HepG2 (cell line): ENCODE data around the gene CBX5. TPM values are rescaled to one million over a fixed set of nuclear protein-coding genes. Genes with fewer than 3 reads are reported as not detected.

ENCODE experiments used
- ATAC-seq: fragments of 200-7000 bp; cut with Tn5 transposase; 3 replicates; pipeline ENCODE4 v1.9.1; 2020; ENCODE audit warnings: mild to moderate bottlenecking, moderate library complexity
- BruUV-seq: library from RNA; stranded (reverse); fragments of 400-500 nt; replicated peaks from 2 replicates; lab custom pipeline; 2021; lab: Mats Ljungman, UMichigan
- CTCF ChIA-PET: fragments of 300-600 bp; formaldehyde crosslinking; extraction: SDS; loops from one replicate; lab custom pipeline; 2021; ENCODE audit warnings: low total read pairs, inconsistent platforms, low intra/inter-chr PET ratio; lab: Yijun Ruan, JAX
- POLR2A ChIA-PET: fragments of 350-600 bp; sonication (Branson Sonifier 250); formaldehyde crosslinking; loops from one replicate; lab custom pipeline; 2020; ENCODE audit warnings: antibody characterized with exemption, inconsistent platforms; lab: Yijun Ruan, JAX
- DNase-seq: peaks from one replicate; pipeline ENCODE4 v3.0.0-alpha.2; 2015; ENCODE audit warnings: low spot score
- FAIRE-seq: peaks from 3 replicates; lab custom pipeline; 2011; peaks lifted over from hg19 to GRCh38; lab: Jason Lieb, UNC
- H2AFZ ChIP-seq: one replicate; pipeline ENCODE4 v1.6.1; 2011; ENCODE audit warnings: low read length, inconsistent platforms
- H3K27ac ChIP-seq: fragments of 300-600 bp; 3 replicates; pipeline ENCODE4 v1.8.0; 2011; ENCODE audit warnings: mixed run types, mild to moderate bottlenecking, mixed read lengths, low read length, inconsistent platforms; ENCODE audit not compliant: insufficient read depth; ENCODE audit errors: extremely low read length
- H3K27me3 ChIP-seq, 2 experiments: fragments of 200-600 bp in 1 of 2; 2 replicates in 1 of 2; 3 replicates in 1 of 2; pipeline versions ENCODE4 v1.6.0 to v1.8.0; 2011; ENCODE audit warnings: low read length in 2 of 2, mild to moderate bottlenecking in 2 of 2, moderate library complexity in 2 of 2, inconsistent platforms in 1 of 2; ENCODE audit not compliant: insufficient read depth in 2 of 2, control insufficient read depth in 1 of 2
- H3K36me3 ChIP-seq, 2 experiments: fragments of 200-600 bp in 1 of 2; replicated peaks in 1 of 2; 2 replicates in 1 of 2; 3 replicates in 1 of 2; pipeline versions ENCODE4 v1.5.1 to v1.8.0; 2011; ENCODE audit warnings: low read length in 2 of 2, inconsistent platforms in 1 of 2; ENCODE audit not compliant: insufficient read depth in 2 of 2, control insufficient read depth in 1 of 2
- H3K4me1 ChIP-seq: 2 replicates; pipeline ENCODE4 v1.5.1; 2012; ENCODE audit warnings: low read length, inconsistent platforms; ENCODE audit not compliant: insufficient read depth
- H3K4me2 ChIP-seq: 2 replicates; pipeline ENCODE4 v1.6.0; 2011; ENCODE audit warnings: low read depth, low read length, inconsistent platforms
- H3K4me3 ChIP-seq, 3 experiments: fragments of 200-600 bp in 1 of 3; sonication (generic), shearing (Covaris generic) in 1 of 3; replicated peaks in 1 of 3; 2 replicates each; pipeline ENCODE4 v1.5.1; 2011 to 2016; ENCODE audit warnings: low read length in 3 of 3, inconsistent platforms in 2 of 3, low read depth in 2 of 3, mild to moderate bottlenecking in 2 of 3, control low read depth in 1 of 3, mixed read lengths in 1 of 3; ENCODE audit not compliant: insufficient read depth in 1 of 3
- H3K79me2 ChIP-seq: one replicate; pipeline ENCODE4 v1.6.1; 2011; ENCODE audit warnings: low read length, inconsistent platforms; ENCODE audit not compliant: insufficient read depth
- H3K9ac ChIP-seq: 2 replicates; pipeline ENCODE4 v1.6.0; 2011; ENCODE audit warnings: mild to moderate bottlenecking, low read depth, low read length, inconsistent platforms; ENCODE audit not compliant: insufficient read depth
- H3K9me3 ChIP-seq: 2 replicates; pipeline ENCODE4 v1.5.1; 2012; ENCODE audit warnings: mild to moderate bottlenecking, low read length
- H4K20me1 ChIP-seq: 2 replicates; pipeline ENCODE4 v1.6.0; 2011; ENCODE audit warnings: inconsistent platforms, mild to moderate bottlenecking, low read length, moderate library complexity; ENCODE audit not compliant: insufficient read depth
- ATAD3A ChIP-seq: sonication (generic); formaldehyde crosslinking; IDR thresholded peaks from 2 replicates; pipeline ENCODE4 v1.4.0; 2020; ENCODE audit warnings: missing genetic modification reagents
- FOXM1 ChIP-seq: sonication (generic); formaldehyde crosslinking; IDR thresholded peaks from 2 replicates; pipeline ENCODE4 v1.5.0; 2020; ENCODE audit warnings: missing genetic modification reagents
- HNRNPL ChIP-seq: fragments of 200-400 bp; formaldehyde crosslinking; IDR thresholded peaks from 2 replicates; pipeline ENCODE4 v1.6.1; 2017; ENCODE audit warnings: mild to moderate bottlenecking, low read depth, low read length
- MIER3 ChIP-seq: IDR thresholded peaks from 2 replicates; pipeline ENCODE4 v1.6.1; 2016; ENCODE audit warnings: missing compliant biosample characterization, borderline replicate concordance
- SAP130 ChIP-seq: IDR thresholded peaks from 2 replicates; pipeline ENCODE4 v1.6.1; 2016; ENCODE audit warnings: low read depth
- SOX13 ChIP-seq, 3 experiments: fragments of 450-650 bp in 1 of 3; sonication (generic) in 1 of 3; formaldehyde crosslinking in 1 of 3; IDR thresholded peaks in 2 of 3; conservative IDR thresholded peaks in 1 of 3; 2 replicates each; pipeline versions ENCODE4 v1.5.0 to v1.6.1; 2016 to 2020; ENCODE audit warnings: antibody characterized with exemption in 1 of 3, mild to moderate bottlenecking in 1 of 3, missing compliant biosample characterization in 1 of 3, missing genetic modification reagents in 1 of 3, moderate library complexity in 1 of 3
- TBX2 ChIP-seq: sonication (generic); formaldehyde crosslinking; IDR thresholded peaks from 2 replicates; pipeline ENCODE4 v1.5.0; 2020; ENCODE audit warnings: missing genetic modification reagents, mild to moderate bottlenecking, borderline replicate concordance
- ZBTB25 ChIP-seq: IDR thresholded peaks from 2 replicates; pipeline ENCODE4 v1.6.1; 2018; ENCODE audit warnings: missing genetic modification reagents
- ZEB1 ChIP-seq: IDR thresholded peaks from 2 replicates; pipeline ENCODE4 v1.6.1; 2012; ENCODE audit warnings: mild to moderate bottlenecking, low read depth, inconsistent platforms; ENCODE audit not compliant: insufficient replicate concordance
- ZMYM4 ChIP-seq: sonication (generic); formaldehyde crosslinking; IDR thresholded peaks from 2 replicates; pipeline ENCODE4 v1.8.1; 2023; ENCODE audit warnings: mild to moderate bottlenecking, missing genetic modification reagents
- ZNF501 ChIP-seq: sonication (generic); formaldehyde crosslinking; IDR thresholded peaks from 2 replicates; pipeline ENCODE4 v1.5.1; 2020; ENCODE audit warnings: mild to moderate bottlenecking, moderate library complexity, missing genetic modification reagents
- ZNF746 ChIP-seq: sonication (generic); formaldehyde crosslinking; IDR thresholded peaks from 2 replicates; pipeline ENCODE4 v1.8.0; 2022; ENCODE audit warnings: mild to moderate bottlenecking, missing genetic modification reagents
- ZNF792 ChIP-seq: IDR thresholded peaks from 2 replicates; pipeline ENCODE4 v1.6.1; 2016
- whole genome bisulfite sequencing: methylation state at CpG from one replicate; pipeline ENCODE4 v1.1.6; 2017; ENCODE audit warnings: low lambda C conversion rate; 5-methylcytosine and 5-hydroxymethylcytosine counted together
- in situ Hi-C: cut with HindIII; loops from 2 replicates; pipeline ENCODE4 v1.10.0; 2017; ENCODE audit warnings: low pct_unique_long_range_greater_than_20kb; ENCODE audit not compliant: extremely low pct_ligation_motif_present
- intact Hi-C: fragments of 100-400 bp; cut with micrococcal nuclease; formaldehyde crosslinking; loops from one replicate; pipeline ENCODE4 v1.10.0; 2022; ENCODE audit not compliant: unreplicated experiment
- polyA plus RNA-seq, 8 experiments: library from polyadenylated mRNA; depleted of rRNA in 3 of 8; stranded (reverse) in 7 of 8; unstranded in 1 of 8; fragments of >200 nt; fragmentation: Illumina TruSeq in 4 of 8; extraction: Trizol in 4 of 8; gene quantifications; 2 replicates each; pipeline versions ENCODE4 v1.2.1 to v1.2.3, GENCODE V29; 2011 to 2016; ENCODE audit warnings: low read depth in 4 of 8, missing spikeins in 1 of 8, mixed read lengths in 1 of 8; ENCODE audit not compliant: insufficient read depth in 1 of 8
- total RNA-seq, 5 experiments: library from RNA; depleted of rRNA; stranded (reverse); fragments of >200 nt; fragmentation: Illumina TruSeq; extraction: Trizol; gene quantifications; 2 replicates each; pipeline ENCODE4 v1.2.3, GENCODE V29; 2016; ENCODE audit warnings: low read depth in 1 of 5
- TF ChIP-seq, protein P1 (sequence below): sonication (generic); formaldehyde crosslinking; IDR thresholded peaks from 2 replicates; pipeline ENCODE4 v1.4.0; 2020; ENCODE audit warnings: missing genetic modification reagents
- TF ChIP-seq, protein P2 (sequence below): IDR thresholded peaks from 2 replicates; pipeline ENCODE4 v1.4.0; 2020; ENCODE audit warnings: mild to moderate bottlenecking, missing genetic modification reagents
- TF ChIP-seq, protein P3 (sequence below): sonication (generic); formaldehyde crosslinking; IDR thresholded peaks from 2 replicates; pipeline ENCODE4 v1.4.0; 2020; ENCODE audit warnings: mild to moderate bottlenecking, missing genetic modification reagents

CBX5 gene
- total and polyA plus RNA-seq, 2 of the 13 experiments (the other 11 are each of a cell fraction or from before 2014, with no cell fraction given), result 16.0 to 22.2 TPM

DNA sequence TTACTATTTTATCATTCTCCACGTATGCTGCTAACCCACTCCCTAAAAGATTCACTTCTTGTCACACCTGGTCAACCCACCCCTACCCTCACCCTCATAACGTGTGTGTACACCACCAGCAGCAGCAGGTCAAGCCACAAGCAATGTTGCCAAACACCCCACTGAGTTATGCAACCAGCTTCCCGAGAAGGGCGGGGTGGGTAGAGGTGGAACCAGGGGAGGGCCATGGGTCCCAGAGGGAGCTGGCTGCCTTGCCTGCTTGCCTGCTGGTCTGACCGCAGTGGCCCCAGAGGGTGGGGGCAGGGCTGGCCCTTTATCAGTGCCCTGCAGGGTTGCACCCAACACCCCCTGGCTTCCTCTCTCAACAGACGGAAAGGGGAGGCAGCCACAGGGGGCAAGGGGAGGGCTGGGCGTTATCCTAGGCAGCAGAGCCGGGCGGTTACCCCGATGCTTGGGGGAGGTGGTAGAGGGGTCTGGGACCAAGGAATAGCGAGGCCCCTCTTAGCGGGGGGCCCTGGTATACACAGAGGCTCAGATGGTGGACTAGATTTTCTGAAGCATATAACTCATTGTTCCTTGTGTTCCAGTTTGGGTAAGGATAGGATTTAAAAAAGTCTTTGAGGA, 24.4 kb upstream of the CBX5 start:
- peak; percentile 91 for FAIRE-seq
- WGBS, result 13% methylated on average over 10 of the region's 12 CpGs
- Histone ChIP-seq H3K4me3 (peak overlapping the region in 2 of 3 experiments; percentile 17 to 35; a peak in 2 of 6 replicates), H3K4me1 (peaks cover 73% of the 10 kb centered on the region), H3K9ac (peak overlapping the region; percentile 19), H4K20me1 (no peaks in the 10 kb centered on the region), H3K9me3 (no peaks in the 10 kb centered on the region), H3K27me3 (no peaks in the 10 kb centered on the region), H3K27ac (no peak overlapping the region), H3K4me2 (peak overlapping the region; percentile 63), H2AFZ (no peak overlapping the region), H3K36me3 (no peaks in the 10 kb centered on the region), H3K79me2 (peaks cover 2% of the 10 kb centered on the region)
- BruUV-seq, result no TSS peak
- DNase-seq, result peak; percentile 85
- intact Hi-C loops, result no loop called here
- CTCF ChIA-PET, result no interaction called here
- in situ Hi-C loops, result no loop called here
- POLR2A ChIA-PET, result interaction anchor here (1.0 to 1.4 kb wide), 4 partner anchors 10 to 24 kb away, joined by 6 to 10 read pairs (median 8); partner anchors contain the start of genes CBX5, COPZ1 and HNRNPA1
- ATAC-seq, result peak; percentile 74
- TF ChIP-seq ZNF792 (CRISPR knock-in tag), result peak; percentile 74; the same call in 1 of the 2 replicates
- TF ChIP-seq FOXM1 (CRISPR knock-in tag), result no peak
- peak; percentile 72; the same call in 1 of the 2 replicates for TF ChIP-seq TBX2
- TF ChIP-seq, protein P1, sequence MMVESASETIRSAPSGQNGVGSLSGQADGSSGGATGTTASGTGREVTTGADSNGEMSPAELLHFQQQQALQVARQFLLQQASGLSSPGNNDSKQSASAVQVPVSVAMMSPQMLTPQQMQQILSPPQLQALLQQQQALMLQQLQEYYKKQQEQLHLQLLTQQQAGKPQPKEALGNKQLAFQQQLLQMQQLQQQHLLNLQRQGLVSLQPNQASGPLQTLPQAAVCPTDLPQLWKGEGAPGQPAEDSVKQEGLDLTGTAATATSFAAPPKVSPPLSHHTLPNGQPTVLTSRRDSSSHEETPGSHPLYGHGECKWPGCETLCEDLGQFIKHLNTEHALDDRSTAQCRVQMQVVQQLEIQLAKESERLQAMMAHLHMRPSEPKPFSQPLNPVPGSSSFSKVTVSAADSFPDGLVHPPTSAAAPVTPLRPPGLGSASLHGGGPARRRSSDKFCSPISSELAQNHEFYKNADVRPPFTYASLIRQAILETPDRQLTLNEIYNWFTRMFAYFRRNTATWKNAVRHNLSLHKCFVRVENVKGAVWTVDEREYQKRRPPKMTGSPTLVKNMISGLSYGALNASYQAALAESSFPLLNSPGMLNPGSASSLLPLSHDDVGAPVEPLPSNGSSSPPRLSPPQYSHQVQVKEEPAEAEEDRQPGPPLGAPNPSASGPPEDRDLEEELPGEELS, result peak; percentile 69
- no peak for TF ChIP-seq ATAD3A (CRISPR knock-in tag)
- TF ChIP-seq, protein P2, sequence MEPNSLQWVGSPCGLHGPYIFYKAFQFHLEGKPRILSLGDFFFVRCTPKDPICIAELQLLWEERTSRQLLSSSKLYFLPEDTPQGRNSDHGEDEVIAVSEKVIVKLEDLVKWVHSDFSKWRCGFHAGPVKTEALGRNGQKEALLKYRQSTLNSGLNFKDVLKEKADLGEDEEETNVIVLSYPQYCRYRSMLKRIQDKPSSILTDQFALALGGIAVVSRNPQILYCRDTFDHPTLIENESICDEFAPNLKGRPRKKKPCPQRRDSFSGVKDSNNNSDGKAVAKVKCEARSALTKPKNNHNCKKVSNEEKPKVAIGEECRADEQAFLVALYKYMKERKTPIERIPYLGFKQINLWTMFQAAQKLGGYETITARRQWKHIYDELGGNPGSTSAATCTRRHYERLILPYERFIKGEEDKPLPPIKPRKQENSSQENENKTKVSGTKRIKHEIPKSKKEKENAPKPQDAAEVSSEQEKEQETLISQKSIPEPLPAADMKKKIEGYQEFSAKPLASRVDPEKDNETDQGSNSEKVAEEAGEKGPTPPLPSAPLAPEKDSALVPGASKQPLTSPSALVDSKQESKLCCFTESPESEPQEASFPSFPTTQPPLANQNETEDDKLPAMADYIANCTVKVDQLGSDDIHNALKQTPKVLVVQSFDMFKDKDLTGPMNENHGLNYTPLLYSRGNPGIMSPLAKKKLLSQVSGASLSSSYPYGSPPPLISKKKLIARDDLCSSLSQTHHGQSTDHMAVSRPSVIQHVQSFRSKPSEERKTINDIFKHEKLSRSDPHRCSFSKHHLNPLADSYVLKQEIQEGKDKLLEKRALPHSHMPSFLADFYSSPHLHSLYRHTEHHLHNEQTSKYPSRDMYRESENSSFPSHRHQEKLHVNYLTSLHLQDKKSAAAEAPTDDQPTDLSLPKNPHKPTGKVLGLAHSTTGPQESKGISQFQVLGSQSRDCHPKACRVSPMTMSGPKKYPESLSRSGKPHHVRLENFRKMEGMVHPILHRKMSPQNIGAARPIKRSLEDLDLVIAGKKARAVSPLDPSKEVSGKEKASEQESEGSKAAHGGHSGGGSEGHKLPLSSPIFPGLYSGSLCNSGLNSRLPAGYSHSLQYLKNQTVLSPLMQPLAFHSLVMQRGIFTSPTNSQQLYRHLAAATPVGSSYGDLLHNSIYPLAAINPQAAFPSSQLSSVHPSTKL (CRISPR knock-in tag), result peak; percentile 86
- TF ChIP-seq, protein P3, sequence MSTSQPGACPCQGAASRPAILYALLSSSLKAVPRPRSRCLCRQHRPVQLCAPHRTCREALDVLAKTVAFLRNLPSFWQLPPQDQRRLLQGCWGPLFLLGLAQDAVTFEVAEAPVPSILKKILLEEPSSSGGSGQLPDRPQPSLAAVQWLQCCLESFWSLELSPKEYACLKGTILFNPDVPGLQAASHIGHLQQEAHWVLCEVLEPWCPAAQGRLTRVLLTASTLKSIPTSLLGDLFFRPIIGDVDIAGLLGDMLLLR (CRISPR knock-in tag), result 0 out of 2 replicates have a peak, but pooled peaks have one; percentile 36
- peak; percentile 33; the same call in 1 of the 2 replicates for TF ChIP-seq SOX13 (IDR thresholded peaks at IDR 0.05)
- peak in 1 of 2 experiments; percentile 82; a peak in 2 of 4 replicates for TF ChIP-seq SOX13 (CRISPR knock-in tag; conservative IDR thresholded peaks at IDR 0.05 in 1 of 2, IDR thresholded peaks at IDR 0.05 in 1 of 2)
- peak; percentile 85 for TF ChIP-seq ZNF746 (CRISPR knock-in tag)
- TF ChIP-seq ZBTB25 (CRISPR knock-in tag), result peak; percentile 41; the same call in 1 of the 2 replicates
- no peak for TF ChIP-seq ZMYM4 (CRISPR knock-in tag)
- peak; percentile 85; the same call in 1 of the 2 replicates for TF ChIP-seq MIER3 (CRISPR knock-in tag)
- peak; percentile 86 for TF ChIP-seq HNRNPL
- TF ChIP-seq ZNF501, result peak; percentile 59; the same call in 1 of the 2 replicates
- peak; percentile 57 for TF ChIP-seq ZEB1
- TF ChIP-seq SAP130, result peak; percentile 78
